GM18505 (cell line): Measurements from ENCODE around the gene HOXD13.
A peak's percentile ranks its signal among the peaks of the same experiment; 100 is the strongest.

ENCODE experiments used
- ATAC-seq: cut with Tn5 transposase; IDR thresholded peaks from one replicate; pipeline ENCODE4 v1.9.1; 2021; ENCODE audit not compliant: unreplicated experiment
- POLR2A ChIP-seq: IDR thresholded peaks from 4 replicates; pipeline ENCODE4 v1.6.1; 2011; ENCODE audit warnings: borderline replicate concordance; ENCODE audit not compliant: insufficient read depth, insufficient read length; ENCODE audit errors: extremely low read depth

The HOXD13 gene

DNA sequence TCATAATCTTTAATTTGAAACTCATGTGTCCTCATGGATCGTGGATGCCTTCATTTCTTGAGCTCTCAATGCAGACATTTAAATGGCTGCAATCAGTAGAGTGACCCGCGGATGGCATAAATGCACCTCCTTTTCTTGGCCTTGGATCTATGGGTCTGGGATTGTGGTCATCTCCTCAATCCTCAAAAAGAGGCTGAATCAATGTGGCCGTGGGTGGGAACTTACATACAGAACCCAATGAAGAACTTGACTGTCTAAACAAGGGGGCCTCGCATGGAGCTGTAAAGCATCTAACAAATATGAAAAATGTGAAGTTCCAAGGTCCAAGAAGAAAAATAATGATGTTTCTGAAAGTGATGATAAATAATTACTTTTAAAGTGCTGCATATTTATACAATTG is 2.9 kb downstream of the HOXD13 start:
- no peak for TF ChIP-seq POLR2A
- ATAC-seq, result no peak

DNA sequence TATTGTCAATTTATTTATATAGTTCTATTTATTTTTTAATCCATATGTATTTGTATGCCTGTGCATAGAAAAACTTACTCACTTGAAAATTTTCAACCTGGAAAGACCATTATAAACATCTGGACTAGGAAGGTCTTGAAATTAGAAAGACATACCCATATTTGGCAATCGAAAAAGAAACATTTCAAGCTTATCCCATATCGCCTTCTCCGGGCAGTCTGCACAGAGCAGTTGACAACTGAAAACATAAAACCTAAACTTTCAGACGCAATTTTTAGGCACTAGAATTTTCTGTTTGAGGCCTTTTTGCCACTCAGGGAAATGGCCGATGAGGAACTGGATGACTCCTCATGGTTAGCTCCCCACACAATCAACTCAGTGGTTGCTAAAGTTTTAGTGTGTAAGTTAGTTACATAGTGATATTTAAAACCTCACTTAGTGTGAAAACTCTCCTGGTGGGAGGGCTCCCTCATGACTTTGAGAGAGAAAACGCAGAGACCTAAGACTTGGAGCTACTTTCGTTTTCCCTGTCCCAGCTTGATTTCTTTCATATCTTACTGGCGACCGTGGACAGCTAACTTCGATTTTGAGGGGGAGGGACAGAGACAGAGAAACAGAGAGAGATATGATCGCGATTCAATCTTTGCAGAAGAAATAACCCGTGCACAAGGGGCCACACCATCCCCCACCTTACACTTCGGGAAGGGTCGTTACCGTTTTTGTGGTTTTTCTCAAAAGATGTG is 3.9 kb downstream of the HOXD13 start:
- no peak for TF ChIP-seq POLR2A
- ATAC-seq, result no peak

DNA sequence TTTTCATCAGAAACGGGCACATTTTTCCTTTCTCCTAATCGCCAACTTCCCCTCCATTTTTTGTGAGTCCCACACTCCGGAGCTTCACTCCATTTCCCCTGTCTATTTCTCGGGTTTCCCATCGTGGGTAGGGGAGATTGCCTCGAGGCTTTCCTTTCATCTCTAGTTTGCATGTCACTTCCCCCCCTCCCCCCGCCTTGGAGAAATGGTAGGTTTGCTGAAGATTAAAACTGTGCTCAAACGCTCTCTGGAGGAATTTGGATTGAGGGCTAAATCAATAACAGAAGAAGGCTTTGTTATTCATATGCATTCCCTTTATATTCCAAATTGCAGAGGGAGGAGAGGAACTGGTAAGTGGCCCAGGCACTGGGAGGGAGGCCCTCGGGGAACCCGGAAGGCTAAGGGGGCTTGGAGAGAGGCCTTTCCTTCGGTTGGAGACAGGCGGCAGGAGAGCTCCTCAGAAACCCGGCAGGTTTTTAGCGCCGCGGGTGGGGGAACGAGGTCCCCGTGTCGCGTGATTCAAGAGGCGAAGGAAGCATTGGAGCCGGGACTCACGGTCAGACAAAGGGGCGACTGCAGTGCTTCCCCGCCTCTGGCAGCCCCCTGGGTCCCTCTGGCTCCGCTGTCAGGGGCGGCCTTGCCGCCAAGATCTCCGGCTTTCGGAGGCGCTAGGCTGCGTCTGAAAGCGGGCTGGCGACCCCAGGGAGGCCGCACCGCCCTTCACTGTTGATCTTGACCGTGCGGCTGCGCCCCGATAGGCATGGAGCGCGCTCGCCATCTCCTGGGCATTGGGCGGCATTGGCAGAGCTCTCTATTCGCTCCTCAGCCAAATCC is 4.7 kb downstream of the HOXD13 start:
- peak; percentile 73 for ATAC-seq

DNA sequence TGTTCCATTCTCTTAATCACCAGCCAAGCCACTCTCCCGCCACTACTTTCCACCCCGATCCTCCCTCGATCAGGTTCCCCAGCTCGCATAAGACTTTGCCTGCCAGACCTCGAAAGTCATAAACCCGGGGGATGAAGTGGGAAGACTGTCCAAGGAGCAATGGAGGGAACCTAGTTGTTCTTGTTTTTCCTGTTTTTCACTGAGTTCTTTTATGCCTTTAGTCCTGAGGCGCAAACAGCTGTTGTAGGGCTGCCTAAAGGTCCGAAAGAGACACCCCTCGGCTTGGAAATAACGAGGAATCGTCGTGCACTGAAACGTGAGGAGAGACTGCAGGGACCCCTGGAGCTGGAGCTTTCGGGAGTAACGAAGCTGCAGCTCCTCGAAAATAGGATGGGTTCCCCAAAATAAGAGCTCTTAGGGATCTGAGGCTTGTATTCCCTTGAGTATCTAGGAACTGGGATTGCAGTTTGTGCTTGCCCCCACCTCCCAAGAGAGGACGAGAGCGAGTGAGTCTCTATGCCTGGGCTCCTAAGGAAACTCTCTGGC is 5.4 kb downstream of the HOXD13 start:
- TF ChIP-seq POLR2A, result no peak
- ATAC-seq, result no peak

More for the DNA sequence above, 4.7 kb downstream of the HOXD13 start:
- no peak for TF ChIP-seq POLR2A

DNA sequence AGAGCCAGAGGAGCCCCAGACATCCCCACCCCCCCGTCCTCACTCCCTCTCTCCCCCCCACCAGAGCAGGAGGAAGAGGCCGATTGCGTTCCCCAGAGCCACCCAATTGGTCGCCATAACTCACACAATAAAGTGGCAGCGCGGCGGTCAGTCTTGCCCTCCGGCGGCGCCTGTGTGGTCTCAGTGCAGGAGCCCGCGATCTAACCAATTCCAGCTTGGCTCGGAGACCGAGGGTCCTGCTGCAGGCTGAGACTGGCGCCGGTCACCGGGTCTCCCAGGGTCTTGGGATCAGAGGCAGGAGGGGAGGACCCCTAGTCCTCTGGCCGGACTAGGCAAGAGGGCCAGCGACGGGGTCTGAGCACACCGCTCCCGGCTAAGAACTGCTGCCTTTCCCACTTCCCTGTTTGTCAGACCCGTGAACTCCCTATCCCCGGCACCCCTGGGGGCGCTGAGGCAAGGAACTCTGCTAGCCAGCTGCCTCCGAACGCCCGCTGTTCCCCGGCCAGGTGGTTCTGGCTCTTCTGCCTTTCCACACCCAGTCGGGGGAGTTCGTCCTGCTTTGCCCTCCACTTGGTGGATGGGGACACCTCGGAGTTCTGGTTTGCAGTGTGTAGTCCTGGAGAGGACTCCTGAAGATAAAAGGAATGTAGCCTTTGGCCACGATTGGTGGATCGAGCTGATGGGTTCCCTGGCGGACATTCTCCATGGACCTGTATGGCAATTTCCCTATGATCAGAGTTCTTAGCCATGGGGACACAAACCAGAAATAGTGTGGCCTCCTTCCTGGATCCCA is 6.0 kb downstream of the HOXD13 start:
- no peak for ATAC-seq
- TF ChIP-seq POLR2A, result no peak

DNA sequence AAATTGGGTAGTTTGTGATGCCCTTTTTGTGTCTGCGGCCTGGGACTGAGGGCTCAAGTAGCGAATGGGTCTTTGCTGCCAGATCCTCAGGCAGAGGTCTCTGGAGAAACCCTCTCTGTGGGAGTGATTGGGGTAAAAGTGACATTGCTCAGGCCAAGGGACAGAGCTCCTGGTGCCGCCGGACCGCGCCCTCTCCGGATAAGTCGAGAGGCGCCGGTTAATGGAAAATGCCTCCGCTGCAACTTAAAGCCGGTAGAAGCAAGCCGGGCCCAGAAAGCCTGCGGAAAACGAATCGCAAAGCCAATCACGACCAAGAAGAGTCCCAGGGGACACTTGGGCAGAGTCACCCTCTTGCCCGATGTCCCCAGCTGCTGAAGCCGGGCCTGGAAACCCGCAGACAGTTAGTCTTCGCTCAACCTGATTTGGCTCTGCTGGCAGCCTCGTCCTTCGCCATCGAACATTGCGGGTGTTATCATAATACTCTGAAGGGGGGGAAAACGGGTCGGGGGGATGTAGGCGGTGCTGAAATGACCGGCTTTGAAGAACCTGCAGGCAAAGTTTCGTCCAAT is 6.7 kb downstream of the HOXD13 start:
- no peak for ATAC-seq
- no peak for TF ChIP-seq POLR2A

DNA sequence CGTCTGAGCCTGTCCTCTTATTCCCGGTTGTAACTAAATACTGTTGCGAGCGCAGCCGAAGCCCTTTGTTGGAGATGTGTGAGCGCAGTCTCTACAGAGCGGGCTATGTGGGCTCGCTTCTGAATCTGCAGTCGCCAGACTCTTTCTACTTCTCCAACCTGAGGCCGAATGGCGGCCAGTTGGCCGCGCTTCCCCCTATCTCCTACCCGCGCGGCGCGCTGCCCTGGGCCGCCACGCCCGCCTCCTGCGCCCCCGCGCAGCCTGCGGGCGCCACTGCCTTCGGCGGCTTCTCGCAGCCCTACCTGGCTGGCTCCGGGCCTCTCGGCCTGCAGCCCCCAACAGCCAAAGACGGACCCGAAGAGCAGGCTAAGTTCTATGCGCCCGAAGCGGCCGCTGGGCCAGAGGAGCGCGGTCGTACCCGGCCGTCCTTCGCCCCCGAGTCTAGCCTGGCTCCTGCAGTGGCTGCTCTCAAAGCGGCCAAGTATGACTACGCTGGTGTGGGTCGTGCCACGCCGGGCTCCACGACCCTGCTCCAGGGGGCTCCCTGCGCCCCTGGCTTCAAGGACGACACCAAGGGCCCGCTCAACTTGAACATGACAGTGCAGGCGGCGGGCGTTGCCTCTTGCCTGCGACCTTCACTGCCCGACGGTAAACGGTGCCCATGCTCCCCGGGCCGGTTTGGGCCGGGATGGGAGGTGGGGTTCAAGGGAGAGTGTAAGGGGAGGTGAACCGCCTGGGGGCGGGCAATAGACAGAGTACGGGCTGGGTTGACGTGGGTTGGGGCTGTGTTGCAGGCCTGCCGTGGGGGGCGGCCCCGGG is 7.4 kb downstream of the HOXD13 start, which contains the start of gene HOXD12:
TSS of gene HOXD12 (plus strand) at position 68 of the 819 bp plus-strand sequence. CDS start at position 75, 7 bp downstream.
- ATAC-seq, result no peak
- TF ChIP-seq POLR2A, result no peak

DNA sequence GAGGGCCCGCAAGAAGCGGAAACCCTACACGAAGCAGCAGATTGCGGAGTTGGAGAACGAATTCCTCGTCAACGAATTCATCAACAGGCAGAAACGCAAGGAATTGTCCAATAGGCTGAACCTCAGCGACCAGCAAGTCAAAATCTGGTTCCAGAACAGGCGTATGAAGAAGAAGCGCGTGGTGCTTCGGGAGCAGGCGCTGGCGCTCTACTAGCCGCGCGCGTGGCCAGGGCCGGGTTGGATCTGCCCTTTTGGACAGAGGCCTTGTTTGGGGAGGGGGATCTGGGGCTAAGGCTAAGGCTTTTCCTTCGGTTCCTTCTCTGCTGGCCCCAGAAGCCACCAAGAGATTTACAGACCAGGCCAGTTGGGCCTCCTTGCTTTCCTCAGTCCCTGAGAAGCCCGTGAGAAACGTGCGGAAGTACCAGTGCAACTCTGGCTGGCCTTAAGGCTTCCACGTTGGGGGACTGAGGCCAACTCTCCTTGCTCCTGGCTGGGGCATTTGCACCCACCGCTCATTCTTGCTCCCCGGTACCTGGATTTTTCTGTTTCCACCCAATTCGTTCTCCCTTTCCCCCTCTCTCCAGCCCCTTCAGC is 8.1 kb downstream of the HOXD13 start:
- no peak for TF ChIP-seq POLR2A
- ATAC-seq, result no peak

DNA sequence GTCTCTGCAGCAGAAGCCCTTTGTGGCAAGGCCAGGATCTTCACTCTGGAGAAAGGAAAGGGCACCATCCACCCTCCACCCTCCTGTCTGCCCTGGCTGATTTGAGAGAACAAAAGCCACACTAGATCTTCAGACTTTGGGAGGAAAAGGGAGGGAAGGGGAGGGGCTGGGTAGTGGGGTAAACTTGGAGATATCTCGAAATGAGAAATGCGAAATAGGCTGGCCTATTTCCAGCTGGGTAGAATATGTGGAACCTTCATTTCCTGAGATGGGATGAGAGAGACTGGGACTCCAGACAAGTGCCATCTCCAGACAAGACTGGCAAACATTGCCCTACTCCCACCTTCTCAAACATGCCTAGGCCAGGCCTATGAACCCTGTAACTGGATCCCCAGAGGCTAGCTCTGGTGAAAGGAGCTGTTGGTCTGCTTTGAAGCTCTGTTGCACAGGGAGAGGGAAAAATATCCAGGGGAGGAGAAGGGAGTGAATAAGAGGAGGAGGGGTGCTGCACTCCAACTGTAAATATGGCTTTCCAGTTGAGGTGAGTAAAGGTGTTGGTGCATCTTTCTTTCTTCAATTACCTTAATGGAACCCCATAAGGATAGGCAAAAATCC is 8.8 kb downstream of the HOXD13 start:
- TF ChIP-seq POLR2A, result no peak
- no peak for ATAC-seq

DNA sequence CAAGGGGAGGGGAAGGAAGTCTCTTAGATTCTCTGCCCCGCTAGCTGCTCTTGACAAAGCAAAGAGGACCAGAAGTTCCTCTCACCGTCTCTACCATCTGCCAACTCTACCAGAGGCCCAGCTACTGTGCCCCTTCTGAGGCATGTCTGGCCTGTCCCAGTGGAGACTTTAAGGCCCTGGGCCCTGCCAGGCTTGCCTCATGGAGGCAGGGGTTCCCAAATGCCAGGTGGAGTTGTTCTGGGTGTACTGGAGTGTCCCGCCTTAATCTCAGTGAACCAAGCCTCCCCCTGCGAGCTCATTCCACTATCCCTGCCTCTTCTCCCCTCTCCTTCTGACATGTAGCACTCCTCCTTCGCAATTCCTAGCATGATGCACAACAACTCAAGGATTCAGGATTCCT is 9.3 kb downstream of the HOXD13 start:
- no peak for TF ChIP-seq POLR2A
- no peak for ATAC-seq

DNA sequence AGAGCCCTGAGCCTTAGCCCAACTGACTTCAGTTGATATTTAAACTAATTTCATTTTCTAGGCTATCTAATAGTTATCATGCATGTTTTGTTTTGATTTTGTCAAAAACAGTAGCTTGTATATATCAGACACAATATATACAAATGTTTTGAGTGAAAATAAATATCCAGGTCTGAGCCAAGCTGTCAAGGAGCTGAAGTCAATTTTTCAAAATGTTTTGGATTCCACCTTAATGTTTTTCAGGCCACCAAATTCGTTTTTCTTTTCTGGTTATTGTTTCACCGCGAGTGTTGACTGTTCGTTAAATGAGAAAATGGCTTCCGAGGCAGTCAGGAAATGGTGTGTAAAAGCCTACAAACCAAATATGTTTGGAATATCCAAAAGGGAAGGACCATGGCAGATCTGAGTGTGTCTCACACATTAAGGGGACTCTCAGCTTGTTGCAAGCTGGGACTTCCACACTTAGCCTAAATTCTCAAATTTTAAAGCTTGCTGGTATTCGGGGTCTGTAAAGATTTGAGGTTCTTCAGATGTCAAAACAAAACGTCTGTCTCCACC is 9.9 kb downstream of the HOXD13 start:
- no peak for TF ChIP-seq POLR2A
- ATAC-seq, result no peak
